B cell (primary cell): ENCODE results near the gene PANK4. TPM values are rescaled to one million over a fixed set of nuclear protein-coding genes. Genes with fewer than 3 reads are reported as not detected.
A peak's percentile ranks its signal among the peaks of the same experiment; 100 is the strongest.

Experiments used
- ATAC-seq: fragments of 200-7000 bp; cut with Tn5 transposase; one replicate; pipeline ENCODE4 v1.10.0; 2021; ENCODE audit warnings: low read depth, mild to moderate bottlenecking, moderate number of reproducible peaks, moderate library complexity
- CTCF ChIA-PET: fragments of 350-600 bp; sonication (Branson Sonifier 250); formaldehyde crosslinking; loops from one replicate; lab custom pipeline; 2021; ENCODE audit warnings: antibody characterized with exemption, inconsistent platforms; lab: Charles Lee
- POLR2A ChIA-PET: fragments of 350-600 bp; sonication (Branson Sonifier 250); formaldehyde crosslinking; loops from one replicate; lab custom pipeline; 2021; ENCODE audit warnings: antibody characterized with exemption; lab: Charles Lee
- DNase-seq: peaks from one replicate; pipeline ENCODE4 v3.0.0; 2013
- H2AFZ ChIP-seq: 2 replicates; pipeline ENCODE4 v1.6.1; 2012; ENCODE audit warnings: mild to moderate bottlenecking, low read depth, low read length; ENCODE audit not compliant: insufficient read depth, poor library complexity, severe bottlenecking
- H3K27ac ChIP-seq, 2 donors: 1 replicate in 1 of 2; 2 replicates in 1 of 2; pipeline ENCODE4 v1.5.1; 2012 to 2013; ENCODE audit warnings: low read length in 2 of 2, mild to moderate bottlenecking in 2 of 2, moderate library complexity in 1 of 2
- H3K27me3 ChIP-seq, 4 experiments: fragments of 200-600 bp in 1 of 4; sonication (generic) in 1 of 4; replicated peaks in 1 of 4; 1 replicate in 2 of 4; 2 replicates in 2 of 4; pipeline versions ENCODE4 v1.6.1 to v1.7.0; 2013 to 2016; ENCODE audit warnings: low read length in 3 of 4, mild to moderate bottlenecking in 2 of 4, mixed read lengths in 1 of 4, moderate library complexity in 1 of 4; ENCODE audit not compliant: insufficient read depth in 4 of 4, control insufficient read depth in 3 of 4; ENCODE audit errors: control extremely low read depth in 1 of 4
- H3K36me3 ChIP-seq, 2 experiments: replicated peaks in 1 of 2; 1 replicate in 1 of 2; 2 replicates in 1 of 2; pipeline versions ENCODE4 v1.6.1 to v1.7.1; 2013; ENCODE audit warnings: low read length in 1 of 2; ENCODE audit not compliant: insufficient read depth in 2 of 2, control insufficient read depth in 1 of 2; ENCODE audit errors: control extremely low read depth in 1 of 2, extremely low read depth in 1 of 2
- H3K4me1 ChIP-seq, 2 donors: fragments of 200-600 bp in 1 of 2; sonication (generic) in 1 of 2; 1 replicate in 1 of 2; 2 replicates in 1 of 2; pipeline versions ENCODE4 v1.5.1 to v1.6.1; 2013 to 2017; ENCODE audit warnings: low read length in 2 of 2; ENCODE audit not compliant: control insufficient read depth in 2 of 2, insufficient read depth in 2 of 2
- H3K4me2 ChIP-seq: replicated peaks from 2 replicates; pipeline ENCODE3; 2012; ENCODE audit warnings: mild to moderate bottlenecking, low read depth, low read length; ENCODE audit not compliant: poor library complexity, severe bottlenecking
- H3K4me3 ChIP-seq, 5 experiments: fragments of 200-600 bp in 1 of 5; sonication (generic) in 1 of 5; 1 replicate in 3 of 5; 2 replicates in 2 of 5; pipeline versions ENCODE4 v1.5.1 to v1.7.0; 2011 to 2016; ENCODE audit warnings: low read length in 4 of 5, mild to moderate bottlenecking in 4 of 5, low read depth in 2 of 5, control low read depth in 1 of 5, moderate library complexity in 1 of 5; ENCODE audit not compliant: insufficient read depth in 1 of 5; ENCODE audit errors: control extremely low read depth in 1 of 5, extremely low read depth in 1 of 5
- H3K79me2 ChIP-seq: fragments of 200-600 bp; sonication (generic); one replicate; pipeline ENCODE4 v1.6.0; 2016; ENCODE audit warnings: low read length; ENCODE audit not compliant: control insufficient read depth, insufficient read depth
- H3K9ac ChIP-seq: fragments of 200-600 bp; sonication (generic); 2 replicates; pipeline ENCODE4 v1.6.1; 2017; ENCODE audit warnings: mild to moderate bottlenecking, low read length, moderate library complexity
- H3K9me3 ChIP-seq, 3 donors: one replicate each; pipeline versions ENCODE4 v1.6.1 to v1.7.1; 2013; ENCODE audit warnings: low read length in 2 of 3; ENCODE audit not compliant: control insufficient read depth in 2 of 3, insufficient read depth in 1 of 3; ENCODE audit errors: control extremely low read depth in 1 of 3
- H4K20me1 ChIP-seq: 2 replicates; pipeline ENCODE4 v1.6.0; 2012; ENCODE audit warnings: mild to moderate bottlenecking, low read length; ENCODE audit not compliant: insufficient read depth, control insufficient read depth, poor library complexity, severe bottlenecking
- H3K27ac Mint-ChIP-seq: one replicate; pipeline ENCODE4 v1.8.0; 2021; ENCODE audit warnings: mixed read lengths
- H3K27me3 Mint-ChIP-seq: one replicate; pipeline ENCODE4 v1.8.0; 2021; ENCODE audit warnings: mixed read lengths
- H3K4me1 Mint-ChIP-seq: one replicate; pipeline ENCODE4 v1.8.0; 2021; ENCODE audit warnings: mixed read lengths
- H3K4me3 Mint-ChIP-seq: one replicate; pipeline ENCODE4 v1.8.0; 2021; ENCODE audit warnings: mixed read lengths
- H3K9me3 Mint-ChIP-seq: one replicate; pipeline ENCODE4 v1.8.0; 2022; ENCODE audit warnings: mixed read lengths; ENCODE audit not compliant: insufficient read depth
- EZH2 ChIP-seq: IDR thresholded peaks from 2 replicates; pipeline ENCODE4 v1.6.1; 2012; ENCODE audit warnings: borderline replicate concordance, low read depth, mild to moderate bottlenecking, moderate library complexity, low read length; ENCODE audit not compliant: insufficient read depth, poor library complexity, severe bottlenecking
- WGBS: methylation state at CpG from one replicate; pipeline ENCODE4 v1.1.5; 2013; ENCODE audit warnings: missing lambda C conversion rate; ENCODE audit not compliant: insufficient coverage; 5-methylcytosine and 5-hydroxymethylcytosine counted together
- intact Hi-C: fragments of 100-400 bp; cut with micrococcal nuclease; formaldehyde crosslinking; loops from one replicate; pipeline ENCODE4 v1.10.0; 2022
- polyA plus RNA-seq: library from polyadenylated mRNA; depleted of rRNA; stranded (reverse); fragments of >200 nt; gene quantifications from 2 replicates; pipeline ENCODE4 v1.2.3, GENCODE V29; 2012
- total RNA-seq, 2 donors: library from RNA; stranded (reverse); fragments of 120-200 nt in 1 of 2; gene quantifications; 1 replicate in 1 of 2; 2 replicates in 1 of 2; pipeline versions ENCODE4 v1.2.3 to v1.2.4, GENCODE V29; 2013 to 2022
- TF ChIP-seq, protein P1 (sequence below): fragments of 200-600 bp; IDR thresholded peaks from one replicate; pipeline ENCODE4 v1.8.0; 2022; ENCODE audit warnings: antibody characterized with exemption, mild to moderate bottlenecking

PANK4 gene
- total and polyA plus RNA-seq, 2 donors (not counting 1 experiment from before 2014, with no cell fraction given): 38.0 to 80.5 TPM

DNA sequence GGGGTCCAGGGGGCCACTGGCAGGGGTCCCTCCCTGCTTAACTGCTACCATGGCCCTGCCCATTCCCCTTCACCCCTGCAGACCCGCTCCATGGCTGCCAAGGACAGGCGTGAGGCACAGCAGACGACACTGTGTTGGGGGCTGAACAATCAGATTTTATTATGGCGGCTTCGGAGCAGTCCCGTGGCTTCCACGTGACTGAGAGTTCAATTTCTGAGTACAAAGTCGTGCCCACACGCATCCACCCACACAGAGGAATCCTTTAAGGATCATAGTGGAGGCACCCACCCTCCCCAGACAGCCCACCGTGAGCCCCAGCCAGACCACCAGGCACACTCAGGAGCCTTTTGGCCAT is 2.2 kb upstream of the PANK4 start:
- Histone ChIP-seq H3K4me2 (peak overlapping the region; percentile 96), H3K27me3 (peaks cover 0 to 46% (median 21%) of the 10 kb centered on the region in 4 experiments), H3K79me2 (peaks cover 30% of the 10 kb centered on the region), H3K4me1 (peaks cover 46 to 55% of the 10 kb centered on the region in 2 donors), H3K9ac (peak overlapping the region; percentile 58), H4K20me1 (peaks cover 42% of the 10 kb centered on the region), H3K27ac (no peak overlapping the region), H3K9me3 (peaks cover 0 to 11% (median 0%) of the 10 kb centered on the region in 3 donors), H3K4me3 (peak overlapping the region in 2 of 5 experiments; percentile 48 to 61), H3K36me3 (no peaks in the 10 kb centered on the region), H2AFZ (peak overlapping the region; percentile 74)
- Mint-ChIP-seq H3K27ac (peak overlapping the region; percentile 74), H3K9me3 (no peaks in the 10 kb centered on the region), H3K4me3 (peak overlapping the region; percentile 87), H3K4me1 (peaks cover 37% of the 10 kb centered on the region), H3K27me3 (peaks cover 2% of the 10 kb centered on the region)
- TF ChIP-seq, protein P1, sequence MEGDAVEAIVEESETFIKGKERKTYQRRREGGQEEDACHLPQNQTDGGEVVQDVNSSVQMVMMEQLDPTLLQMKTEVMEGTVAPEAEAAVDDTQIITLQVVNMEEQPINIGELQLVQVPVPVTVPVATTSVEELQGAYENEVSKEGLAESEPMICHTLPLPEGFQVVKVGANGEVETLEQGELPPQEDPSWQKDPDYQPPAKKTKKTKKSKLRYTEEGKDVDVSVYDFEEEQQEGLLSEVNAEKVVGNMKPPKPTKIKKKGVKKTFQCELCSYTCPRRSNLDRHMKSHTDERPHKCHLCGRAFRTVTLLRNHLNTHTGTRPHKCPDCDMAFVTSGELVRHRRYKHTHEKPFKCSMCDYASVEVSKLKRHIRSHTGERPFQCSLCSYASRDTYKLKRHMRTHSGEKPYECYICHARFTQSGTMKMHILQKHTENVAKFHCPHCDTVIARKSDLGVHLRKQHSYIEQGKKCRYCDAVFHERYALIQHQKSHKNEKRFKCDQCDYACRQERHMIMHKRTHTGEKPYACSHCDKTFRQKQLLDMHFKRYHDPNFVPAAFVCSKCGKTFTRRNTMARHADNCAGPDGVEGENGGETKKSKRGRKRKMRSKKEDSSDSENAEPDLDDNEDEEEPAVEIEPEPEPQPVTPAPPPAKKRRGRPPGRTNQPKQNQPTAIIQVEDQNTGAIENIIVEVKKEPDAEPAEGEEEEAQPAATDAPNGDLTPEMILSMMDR: no peak
- no peak for TF ChIP-seq EZH2
- CTCF ChIA-PET: interaction anchor here (0.8 to 2.9 kb wide), 3 partner anchors 17 to 28 kb away, joined by 3 to 16 read pairs (median 5); partner anchors contain the start of gene TNFRSF14
- intact Hi-C loops: loop anchor here (5.0 kb wide), 1 partner anchor 611 kb away; the partner anchor contains the start of genes CALML6 and TMEM52
- ATAC-seq (no peak), DNase-seq (no peak)
- POLR2A ChIA-PET: interaction anchor here (0.7 to 1.9 kb wide), 5 partner anchors 18 to 333 kb away, joined by 3 to 16 read pairs (median 5); partner anchors contain the start of gene PRXL2B
- 71% methylated on average over 10 of the region's 10 CpGs for WGBS

DNA sequence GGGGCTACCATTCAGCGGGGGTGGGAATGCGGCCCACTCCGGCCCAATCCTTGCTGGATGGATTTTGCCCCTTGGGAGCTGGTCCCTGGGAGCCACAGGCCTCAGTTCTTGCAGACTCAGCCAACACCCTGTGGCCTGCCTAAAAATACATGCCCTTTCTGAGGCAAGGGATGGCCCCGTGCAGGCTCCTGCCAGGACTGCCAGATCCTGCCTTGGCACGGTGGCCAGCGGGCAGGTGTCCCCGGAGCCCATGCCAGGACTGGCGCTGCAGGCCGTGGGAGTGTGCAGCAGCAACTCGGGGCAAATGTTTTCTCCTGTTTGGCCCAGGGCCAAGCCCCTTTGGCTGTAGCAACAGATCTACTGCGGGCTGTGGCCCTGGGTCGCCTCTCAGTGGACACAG is 1.6 kb upstream of the PANK4 start:
- Histone ChIP-seq H4K20me1 (peaks cover 47% of the 10 kb centered on the region), H3K9me3 (peaks cover 0 to 11% (median 0%) of the 10 kb centered on the region in 3 donors), H3K9ac (no peak overlapping the region), H2AFZ (no peak overlapping the region), H3K4me3 (no peak overlapping the region), H3K4me2 (peak overlapping the region; percentile 96), H3K79me2 (peaks cover 36% of the 10 kb centered on the region), H3K27ac (no peak overlapping the region), H3K36me3 (no peaks in the 10 kb centered on the region), H3K4me1 (peaks cover 46 to 55% of the 10 kb centered on the region in 2 donors), H3K27me3 (peaks cover 0 to 42% (median 20%) of the 10 kb centered on the region in 4 experiments)
- intact Hi-C loops: loop anchor here (5.0 kb wide), 1 partner anchor 611 kb away; the partner anchor contains the start of genes CALML6 and TMEM52
- DNase-seq (peak; percentile 38), ATAC-seq (no peak)
- Mint-ChIP-seq H3K4me3 (peak overlapping the region; percentile 96), H3K27ac (no peak overlapping the region), H3K4me1 (peaks cover 40% of the 10 kb centered on the region), H3K9me3 (no peaks in the 10 kb centered on the region), H3K27me3 (peaks cover 2% of the 10 kb centered on the region)
- TF ChIP-seq, protein P1: no peak
- no peak for TF ChIP-seq EZH2
- ChIA-PET CTCF (interaction anchor here (2.9 kb wide), 1 partner anchor 20 kb away, joined by 16 read pairs; no protein-coding TSS in a partner anchor), POLR2A (interaction anchor here (1.6 to 1.9 kb wide), 2 partner anchors 21 to 58 kb away, joined by 5 to 16 read pairs; partner anchors contain the start of gene PRXL2B)
- WGBS: 93% methylated on average over 12 of the region's 12 CpGs
